H1 (cell line): ENCODE measurements around the gene APOL6. TPM values are rescaled to one million over a fixed set of nuclear protein-coding genes. Genes with fewer than 3 reads are reported as not detected.

Experiments used
- BCL11A ChIP-seq, 2 experiments: IDR thresholded peaks; one replicate each; pipeline ENCODE4 v1.6.1; 2011; ENCODE audit warnings: low read depth in 2 of 2, low read length in 2 of 2, mild to moderate bottlenecking in 2 of 2
- EGR1 ChIP-seq: IDR thresholded peaks from 2 replicates; pipeline ENCODE4 v1.6.1; 2011; ENCODE audit warnings: low read depth, low read length, borderline replicate concordance
- KDM4A ChIP-seq: IDR thresholded peaks from one replicate; pipeline ENCODE4 v1.7.1; 2012; ENCODE audit warnings: low read depth, mild to moderate bottlenecking, moderate library complexity, low read length, inconsistent platforms; ENCODE audit not compliant: severe bottlenecking
- POU5F1 ChIP-seq: IDR thresholded peaks from 2 replicates; pipeline ENCODE4 v1.6.1; 2011; ENCODE audit warnings: low read depth, mild to moderate bottlenecking, low read length, moderate library complexity
- RBBP5 ChIP-seq: IDR thresholded peaks from 2 replicates; pipeline ENCODE4 v1.7.1; 2012; ENCODE audit warnings: low read depth, mild to moderate bottlenecking, inconsistent platforms, low read length, moderate library complexity, borderline replicate concordance
- SRF ChIP-seq: IDR thresholded peaks from 2 replicates; pipeline ENCODE4 v1.6.1; 2011; ENCODE audit warnings: mild to moderate bottlenecking, low read depth, low read length, moderate library complexity
- TAF7 ChIP-seq: optimal IDR thresholded peaks from 2 replicates; pipeline ENCODE3; 2011; ENCODE audit warnings: low read depth, mild to moderate bottlenecking, inconsistent platforms, low read length, moderate library complexity, borderline replicate concordance
- polyA plus RNA-seq, 7 experiments: library from polyadenylated mRNA; depleted of rRNA in 3 of 7; stranded (reverse) in 5 of 7; unstranded in 2 of 7; fragments of >200 nt in 5 of 7; fragments of 200-250 nt in 2 of 7; gene quantifications; 1 replicate in 5 of 7; 2 replicates in 1 of 7; 4 replicates in 1 of 7; pipeline versions ENCODE4 v1.2.1 to v1.2.3, GENCODE V29; 2011 to 2013; ENCODE audit warnings: missing spikeins in 2 of 7, mixed read lengths in 2 of 7
- total RNA-seq: library from RNA; stranded (reverse); fragmentation: NEBNext Ultra II Directional; extraction: Animal tissue kit (Norgen Biotek cat#: 25700); gene quantifications from 2 replicates; pipeline ENCODE4 v1.2.1, GENCODE V29; 2021

The APOL6 gene
- total and polyA plus RNA-seq, 2 of the 8 experiments (the other 6 are each of a cell fraction or from before 2014, with no cell fraction given) = 0.06 to 0.13 TPM

GRCh38 chr22:35627267-35628041 is 20.8 kb upstream of the APOL6 start (continued):
- no peak for TF ChIP-seq TAF7
- TF ChIP-seq BCL11A (IDR thresholded peaks at IDR 0.05; ENCODE audit: low read depth in 2 of 2, low read length in 2 of 2) = no peak
- TF ChIP-seq RBBP5 = no peak
- no peak for TF ChIP-seq POU5F1
- TF ChIP-seq EGR1 = no peak
- TF ChIP-seq KDM4A = peak; percentile 75
- no peak for TF ChIP-seq SRF
